Activated CD4-positive, alpha-beta T cell treated with anti-CD3 and anti-CD28 coated beads for 36 hours (primary cell): ENCODE measurements around the gene DSCAML1. TPM values are rescaled to one million over a fixed set of nuclear protein-coding genes. Genes with fewer than 3 reads are reported as not detected.

ENCODE experiments used
- ATAC-seq: fragments of 200-7000 bp; cut with Tn5 transposase; one replicate; pipeline ENCODE4 v1.10.0; 2021; ENCODE audit warnings: mild to moderate bottlenecking, moderate library complexity
- CTCF ChIA-PET: fragments of 350-600 bp; sonication (Branson Sonifier 250); formaldehyde crosslinking; loops from one replicate; lab custom pipeline; 2021; ENCODE audit warnings: antibody characterized with exemption; lab: Charles Lee
- POLR2A ChIA-PET: fragments of 350-600 bp; sonication (Branson Sonifier 250); formaldehyde crosslinking; loops from one replicate; lab custom pipeline; 2021; ENCODE audit warnings: antibody characterized with exemption, inconsistent platforms; lab: Charles Lee
- DNase-seq: peaks from one replicate; pipeline ENCODE4 v3.0.0-alpha.2; 2020
- H3K27ac Mint-ChIP-seq: one replicate; pipeline ENCODE4 v1.8.0; 2021; ENCODE audit warnings: mixed read lengths
- H3K27me3 Mint-ChIP-seq: one replicate; pipeline ENCODE4 v1.8.0; 2021; ENCODE audit warnings: mixed read lengths
- H3K36me3 Mint-ChIP-seq: one replicate; pipeline ENCODE4 v1.8.0; 2021; ENCODE audit warnings: low read depth, mixed read lengths
- H3K4me1 Mint-ChIP-seq: one replicate; pipeline ENCODE4 v1.8.0; 2021; ENCODE audit warnings: mixed read lengths
- H3K4me3 Mint-ChIP-seq: one replicate; pipeline ENCODE4 v1.8.0; 2021; ENCODE audit warnings: mild to moderate bottlenecking, moderate library complexity, mixed read lengths
- H3K9me3 Mint-ChIP-seq: one replicate; pipeline ENCODE4 v1.8.0; 2021; ENCODE audit warnings: low read depth, mixed read lengths
- intact Hi-C, 2 experiments: fragments of 100-400 bp; cut with DNase I in 1 of 2; cut with micrococcal nuclease in 1 of 2; formaldehyde crosslinking; loops; one replicate each; pipeline versions ENCODE4 v1.14.2 to v1.15.1; 2022 to 2024; cut with DNase I, micrococcal nuclease
- total RNA-seq, 2 experiments: library from RNA; stranded (reverse); gene quantifications; one replicate each; pipeline ENCODE4 v1.2.3, GENCODE V29; 2021

DSCAML1 gene
- total RNA-seq, 2 experiments from 2014 or later, result 0.05 to 0.67 TPM

DNA sequence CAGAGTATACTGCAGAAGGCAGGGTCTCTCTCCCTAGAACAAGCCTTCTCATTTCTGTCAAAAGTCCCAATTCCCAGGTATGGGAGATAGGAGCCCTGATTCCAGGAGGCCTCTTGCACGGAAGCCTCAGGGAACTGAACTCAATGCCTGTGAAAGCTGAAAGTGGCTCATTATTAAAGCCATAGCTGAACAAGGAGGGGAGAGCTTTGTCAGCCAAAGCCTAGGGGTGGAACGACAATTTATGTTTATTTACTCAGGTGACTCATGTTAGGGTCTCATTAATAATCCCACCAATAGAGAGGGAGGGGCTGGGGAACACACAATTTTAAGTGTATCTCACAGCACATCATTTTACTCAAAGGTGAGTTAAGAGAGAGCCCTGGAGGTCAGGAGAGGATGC is 44.9 kb downstream of the DSCAML1 start:
- POLR2A ChIA-PET, result no interaction called here
- CTCF ChIA-PET, result interaction anchor here (1.3 kb wide), 1 partner anchor 16 kb away, joined by 3 read pairs; no protein-coding TSS in a partner anchor
- H3K4me1 Mint-ChIP-seq, result no peaks in the 10 kb centered on the region
- DNase-seq (no peak), ATAC-seq (no peak)
- H3K27ac Mint-ChIP-seq, result no peak overlapping the region
- no peaks in the 10 kb centered on the region for H3K36me3 Mint-ChIP-seq
- no peaks in the 10 kb centered on the region for H3K27me3 Mint-ChIP-seq
- H3K4me3 Mint-ChIP-seq, result no peak overlapping the region
- intact Hi-C loops, result no loop called here
- H3K9me3 Mint-ChIP-seq, result no peaks in the 10 kb centered on the region

DNA sequence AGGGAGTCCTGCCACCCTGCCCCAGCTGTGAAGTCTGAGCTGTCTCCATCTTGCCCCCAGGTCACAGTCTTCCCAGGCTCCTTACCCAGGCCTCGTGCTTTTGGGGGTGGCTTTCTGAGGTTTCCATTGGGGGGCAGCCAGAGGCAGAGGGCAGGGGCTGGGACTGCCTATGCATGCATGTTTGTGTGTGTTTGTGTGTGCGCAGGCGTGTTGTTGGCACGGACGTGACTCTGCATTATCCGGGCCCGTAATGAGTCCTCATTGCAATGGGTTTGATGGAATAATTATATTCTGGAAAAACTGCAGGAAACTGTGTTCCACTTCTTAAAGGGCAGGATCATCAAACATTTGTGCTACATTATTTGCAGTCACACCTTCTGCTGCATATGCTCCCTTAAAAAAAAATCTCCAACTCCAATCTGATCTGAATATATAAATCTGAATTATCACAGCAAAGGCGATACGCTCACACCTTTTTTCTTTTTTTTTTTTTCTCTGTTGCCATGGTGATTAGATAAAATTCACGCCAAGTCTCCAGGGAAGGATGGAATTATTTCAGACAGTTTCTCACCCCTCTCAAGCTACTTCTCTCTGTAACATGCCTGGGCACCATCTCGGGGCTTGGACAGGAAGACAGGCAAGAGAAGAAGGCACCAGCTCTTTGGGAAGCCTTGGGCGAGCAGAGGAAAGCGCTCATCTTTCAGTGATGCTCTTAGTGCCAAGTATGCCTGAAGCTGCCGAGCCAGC is 45.9 kb downstream of the DSCAML1 start:
- Mint-ChIP-seq H3K9me3 (no peaks in the 10 kb centered on the region), H3K4me1 (no peaks in the 10 kb centered on the region), H3K27me3 (no peaks in the 10 kb centered on the region), H3K36me3 (no peaks in the 10 kb centered on the region), H3K4me3 (no peak overlapping the region), H3K27ac (no peak overlapping the region)
- DNase-seq (no peak), ATAC-seq (no peak)
- intact Hi-C loops, result no loop called here
- CTCF ChIA-PET, result no interaction called here
- POLR2A ChIA-PET, result no interaction called here

DNA sequence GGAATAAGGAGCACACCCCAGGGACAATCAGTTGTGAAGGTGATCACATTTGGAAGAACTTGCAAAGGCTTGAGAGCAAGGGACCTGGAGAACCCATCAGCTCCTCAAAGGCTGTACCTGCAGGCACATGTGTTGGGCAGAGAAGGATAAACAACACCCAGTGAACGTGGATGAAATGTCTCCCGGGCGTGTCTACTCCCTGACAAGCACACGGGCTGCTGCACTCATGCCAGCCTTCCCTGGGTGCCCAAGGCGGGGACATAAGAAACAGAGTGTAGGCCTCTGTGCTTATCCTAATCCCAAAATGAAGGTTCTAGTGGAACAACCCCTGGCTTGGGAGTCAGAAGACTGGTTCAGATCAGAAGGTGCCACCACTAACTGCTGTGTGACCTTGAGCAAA is 46.7 kb downstream of the DSCAML1 start:
- H3K27ac Mint-ChIP-seq, result no peak overlapping the region

DNA sequence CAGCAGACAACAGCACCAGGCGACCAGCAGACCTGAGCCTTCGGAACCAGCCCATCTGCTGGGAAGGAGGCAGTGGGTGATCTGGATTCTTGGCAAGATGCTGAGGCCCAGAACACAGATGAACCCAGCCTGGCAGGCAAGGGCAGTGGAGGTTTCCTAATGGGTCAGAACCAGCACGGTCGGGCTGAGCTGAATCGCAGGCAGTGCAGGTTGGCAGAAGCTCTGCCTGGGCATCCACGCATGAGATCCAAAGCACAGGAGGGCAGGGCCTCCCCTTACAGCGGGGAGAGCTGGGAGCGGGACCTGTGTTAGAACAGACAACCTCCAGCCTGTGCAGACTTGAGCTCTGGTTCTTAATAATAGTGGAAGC is 47.5 kb downstream of the DSCAML1 start:
- Mint-ChIP-seq H3K9me3 (no peaks in the 10 kb centered on the region), H3K27me3 (no peaks in the 10 kb centered on the region), H3K4me3 (no peak overlapping the region), H3K4me1 (no peaks in the 10 kb centered on the region), H3K36me3 (no peaks in the 10 kb centered on the region), H3K27ac (no peak overlapping the region)
- ATAC-seq (no peak), DNase-seq (no peak)
- CTCF ChIA-PET, result no interaction called here
- POLR2A ChIA-PET, result no interaction called here
- intact Hi-C loops, result no loop called here

More for the DNA sequence above, 46.7 kb downstream of the DSCAML1 start:
- ATAC-seq, result no peak
- no peaks in the 10 kb centered on the region for H3K4me1 Mint-ChIP-seq
- intact Hi-C loops, result no loop called here
- no peaks in the 10 kb centered on the region for H3K27me3 Mint-ChIP-seq
- CTCF ChIA-PET, result no interaction called here
- H3K9me3 Mint-ChIP-seq, result no peaks in the 10 kb centered on the region
- H3K4me3 Mint-ChIP-seq, result no peak overlapping the region
- no peaks in the 10 kb centered on the region for H3K36me3 Mint-ChIP-seq
- no peak for DNase-seq
- POLR2A ChIA-PET, result no interaction called here

DNA sequence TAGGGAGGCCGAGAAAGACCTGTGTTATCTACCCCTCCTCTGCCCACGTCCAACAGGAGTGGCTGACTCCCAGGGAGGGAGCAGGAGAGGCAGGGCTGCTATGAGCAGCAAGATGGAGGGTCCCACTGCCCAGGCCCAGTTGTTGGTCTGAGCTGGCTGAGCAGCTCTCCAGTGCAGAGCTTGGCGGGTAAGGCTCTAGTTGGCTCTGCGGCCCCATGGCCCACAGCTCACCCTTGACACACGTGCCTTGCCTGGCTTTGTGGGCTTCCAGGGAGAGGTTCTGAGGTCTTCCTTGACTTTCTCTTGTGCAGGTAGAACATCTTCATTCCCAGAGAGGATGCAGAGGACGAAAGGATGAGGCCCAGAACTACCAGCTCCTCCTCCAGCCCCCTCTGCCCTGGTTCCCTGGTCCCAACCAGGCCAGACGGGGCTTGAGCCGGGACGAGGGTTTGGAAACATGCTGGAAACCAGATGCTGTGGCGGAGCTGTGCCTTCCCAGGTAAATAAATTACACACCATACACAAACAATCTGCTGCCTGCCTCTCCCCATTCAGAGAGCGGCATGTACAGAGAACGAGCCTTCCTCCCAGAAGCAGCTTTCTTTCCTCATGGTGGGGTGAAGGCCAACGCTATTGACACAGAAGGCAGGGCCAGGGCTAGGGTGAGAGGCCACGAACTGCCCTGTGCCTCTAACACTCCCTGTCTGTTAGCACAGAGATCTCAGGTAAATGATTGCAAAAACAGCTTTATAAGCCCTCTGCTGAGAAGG is 48.1 kb downstream of the DSCAML1 start:
- no peak overlapping the region for H3K27ac Mint-ChIP-seq
- intact Hi-C loops, result no loop called here
- ChIA-PET POLR2A (no interaction called here), CTCF (no interaction called here)
- no peak for DNase-seq
- no peaks in the 10 kb centered on the region for H3K9me3 Mint-ChIP-seq
- no peaks in the 10 kb centered on the region for H3K36me3 Mint-ChIP-seq
- ATAC-seq, result no peak
- H3K4me1 Mint-ChIP-seq, result no peaks in the 10 kb centered on the region
- peaks cover under 1% of the 10 kb centered on the region for H3K27me3 Mint-ChIP-seq
- H3K4me3 Mint-ChIP-seq, result no peak overlapping the region

DNA sequence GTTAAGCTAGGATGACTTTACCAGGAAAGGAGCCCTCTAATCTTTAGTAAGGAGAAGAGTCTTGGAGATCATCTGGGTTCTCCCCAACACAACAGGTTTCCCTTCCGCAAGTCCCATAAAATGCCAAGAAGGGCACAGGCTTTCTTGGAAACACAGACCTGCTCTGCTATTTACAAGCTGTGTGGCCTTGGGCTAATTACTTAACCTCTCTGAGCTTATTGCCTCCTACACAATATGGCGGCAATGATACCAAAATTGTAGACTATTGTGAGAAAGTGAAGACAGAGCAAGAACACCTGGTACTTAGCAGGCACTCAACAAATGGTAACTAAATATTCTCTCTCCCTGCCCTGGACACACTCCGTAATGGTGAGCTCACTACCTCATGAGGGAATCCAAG is 49.1 kb downstream of the DSCAML1 start:
- Mint-ChIP-seq H3K27me3 (peaks cover 4% of the 10 kb centered on the region), H3K27ac (no peak overlapping the region), H3K4me3 (no peak overlapping the region), H3K9me3 (no peaks in the 10 kb centered on the region), H3K36me3 (no peaks in the 10 kb centered on the region), H3K4me1 (no peaks in the 10 kb centered on the region)
- ATAC-seq, result no peak
- intact Hi-C loops, result no loop called here
- no peak for DNase-seq
- CTCF ChIA-PET, result interaction anchor here (0.6 kb wide), 1 partner anchor 128 kb away, joined by 3 read pairs; no protein-coding TSS in a partner anchor
- POLR2A ChIA-PET, result no interaction called here

DNA sequence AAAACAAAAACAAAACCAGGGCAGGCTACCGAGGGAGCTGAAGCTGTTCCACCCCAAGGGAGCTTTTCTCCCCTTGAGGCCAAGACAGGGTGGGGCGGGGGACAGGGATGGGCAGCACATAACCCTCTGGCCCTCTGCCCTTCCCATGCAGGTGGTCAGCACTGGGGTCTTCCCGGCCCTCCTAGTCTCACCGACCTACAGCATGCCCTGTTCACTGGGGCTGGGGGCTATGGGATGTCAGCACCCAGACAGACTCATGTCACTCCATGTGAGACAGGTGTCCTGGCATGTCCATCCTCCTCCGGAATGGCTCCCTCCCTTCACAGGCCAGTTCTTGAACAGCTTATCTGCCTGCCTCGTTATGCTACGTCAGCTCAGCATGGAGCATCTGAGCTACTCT is 51.7 kb downstream of the DSCAML1 start:
- CTCF ChIA-PET, result no interaction called here
- Mint-ChIP-seq H3K4me1 (no peaks in the 10 kb centered on the region), H3K9me3 (no peaks in the 10 kb centered on the region), H3K36me3 (no peaks in the 10 kb centered on the region), H3K27me3 (peaks cover 8% of the 10 kb centered on the region), H3K27ac (no peak overlapping the region), H3K4me3 (no peak overlapping the region)
- no peak for ATAC-seq
- intact Hi-C loops, result no loop called here
- POLR2A ChIA-PET, result no interaction called here
- DNase-seq, result no peak

DNA sequence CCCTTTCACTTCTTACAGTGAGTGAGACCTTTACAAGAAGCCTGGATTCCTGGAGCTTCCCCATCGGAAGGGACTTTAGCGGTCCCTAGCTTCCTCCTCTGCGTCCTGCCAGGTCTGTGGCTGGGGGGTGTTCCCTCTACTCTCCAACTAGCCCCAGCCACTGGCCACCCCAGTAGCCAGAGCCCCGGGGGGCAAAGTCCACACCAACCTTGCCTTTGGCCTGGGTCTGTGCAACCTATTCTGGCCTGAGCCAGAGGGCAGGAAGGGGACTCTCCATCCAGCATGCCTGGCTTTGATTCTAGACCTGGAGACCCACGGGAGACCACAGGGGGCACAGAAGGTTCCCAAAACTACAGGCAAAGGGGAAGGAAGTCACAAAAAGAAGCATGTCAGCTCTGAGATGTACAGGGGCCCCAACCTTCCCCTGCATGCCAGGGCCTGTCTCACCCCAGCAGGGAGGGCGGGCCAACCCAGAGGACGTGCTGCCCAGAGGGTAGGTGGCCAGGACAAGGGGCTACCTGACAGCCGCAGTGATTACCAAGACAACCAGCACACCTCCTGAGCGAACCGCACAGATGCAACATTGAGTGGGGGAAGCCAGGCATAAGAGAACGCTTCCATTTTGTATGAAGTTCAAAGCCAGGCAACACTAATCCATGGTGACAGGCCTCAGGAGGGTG is 52.4 kb downstream of the DSCAML1 start:
- Mint-ChIP-seq H3K27me3 (peaks cover 8% of the 10 kb centered on the region), H3K27ac (no peak overlapping the region), H3K9me3 (no peaks in the 10 kb centered on the region), H3K4me3 (no peak overlapping the region), H3K36me3 (no peaks in the 10 kb centered on the region), H3K4me1 (no peaks in the 10 kb centered on the region)
- no peak for DNase-seq
- intact Hi-C loops, result no loop called here
- ChIA-PET POLR2A (no interaction called here), CTCF (no interaction called here)
- ATAC-seq, result no peak

DNA sequence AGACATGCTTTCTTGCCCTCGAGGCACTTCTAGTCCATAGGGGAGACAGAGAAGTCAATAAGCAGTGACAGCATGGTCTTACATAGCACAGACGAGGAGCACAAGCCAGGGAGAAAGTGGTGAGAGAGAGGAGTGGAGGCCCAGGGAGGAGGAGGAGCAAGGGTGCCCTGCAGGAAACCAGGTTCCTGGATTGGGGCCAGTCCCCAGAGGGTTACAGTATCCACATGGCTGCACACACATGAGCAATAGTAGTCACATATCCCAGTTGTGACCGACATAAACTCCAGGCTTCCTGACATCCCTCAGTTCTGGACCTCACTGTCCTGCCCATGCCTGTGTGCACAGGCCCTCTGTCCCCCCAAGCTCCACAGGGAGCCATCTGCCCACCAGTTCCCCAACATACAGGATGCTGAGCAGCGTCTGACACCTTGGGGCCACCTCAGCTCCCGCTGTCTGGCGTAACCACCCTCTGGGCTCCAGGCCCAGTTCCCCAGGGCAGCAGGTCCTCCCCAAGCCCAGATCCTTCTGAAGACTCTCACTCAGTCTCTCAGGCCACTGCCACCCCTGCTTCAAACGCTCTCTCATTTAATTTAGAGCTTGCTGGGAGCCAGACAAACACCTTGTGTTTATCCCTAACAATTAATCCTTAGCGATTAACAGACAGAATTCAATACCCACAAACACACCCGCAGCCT is 53.7 kb downstream of the DSCAML1 start:
- ChIA-PET CTCF (no interaction called here), POLR2A (no interaction called here)
- Mint-ChIP-seq H3K9me3 (no peaks in the 10 kb centered on the region), H3K4me1 (no peaks in the 10 kb centered on the region), H3K36me3 (no peaks in the 10 kb centered on the region), H3K27me3 (peaks cover 8% of the 10 kb centered on the region), H3K27ac (no peak overlapping the region), H3K4me3 (no peak overlapping the region)
- intact Hi-C loops, result no loop called here
- DNase-seq (no peak), ATAC-seq (no peak)

DNA sequence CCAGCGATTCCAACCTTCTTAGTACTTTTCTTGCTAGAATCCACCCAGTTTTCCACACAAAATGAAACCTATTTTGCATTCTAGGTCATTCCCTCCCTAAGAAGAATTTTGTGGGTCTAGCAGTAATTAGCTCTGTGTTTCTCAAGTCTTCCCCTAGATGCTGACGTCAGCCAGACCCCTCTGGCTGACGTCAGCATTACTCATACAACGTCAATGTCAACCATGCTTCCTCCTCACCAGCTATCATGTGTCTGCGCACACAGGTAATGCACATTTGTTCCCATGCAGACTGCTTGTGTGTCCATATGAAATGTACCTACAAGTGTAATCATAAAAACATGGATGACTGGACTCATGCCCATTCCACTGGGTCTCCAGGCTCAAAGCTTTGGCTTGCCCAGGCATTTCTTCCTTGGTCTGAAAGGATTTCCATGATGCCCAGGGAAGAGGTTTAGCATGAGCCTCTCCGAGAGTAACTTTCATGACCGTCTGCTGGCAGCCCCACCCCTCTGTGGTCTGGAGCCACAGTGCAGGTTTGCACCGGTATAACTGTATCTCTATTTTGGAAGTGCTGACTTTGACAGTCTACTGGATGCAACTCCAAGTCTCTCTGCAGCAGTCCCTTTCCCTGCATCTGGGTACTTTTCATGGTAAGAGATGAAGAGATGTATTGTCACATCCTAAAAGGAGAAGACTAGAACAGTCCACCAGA is 58.6 kb downstream of the DSCAML1 start:
- H3K27me3 Mint-ChIP-seq, result peaks cover 5% of the 10 kb centered on the region
- ATAC-seq (no peak), DNase-seq (no peak)
- no peaks in the 10 kb centered on the region for H3K9me3 Mint-ChIP-seq
- H3K4me1 Mint-ChIP-seq, result no peaks in the 10 kb centered on the region
- H3K36me3 Mint-ChIP-seq, result no peaks in the 10 kb centered on the region
- ChIA-PET CTCF (no interaction called here), POLR2A (no interaction called here)
- intact Hi-C loops, result no loop called here
- no peak overlapping the region for H3K27ac Mint-ChIP-seq
- no peak overlapping the region for H3K4me3 Mint-ChIP-seq
